Measurements from ENCODE around the gene METTL15. TPM values are rescaled to one million over a fixed set of nuclear protein-coding genes. Genes with fewer than 3 reads are reported as not detected.
A peak's percentile ranks its signal among the peaks of the same experiment; 100 is the strongest.
"Not testable (repeated sequence)": the region's sequence is repeated elsewhere in the genome, so short reads cannot be mapped to it uniquely, and the experiment has no call there.

The METTL15 gene
- total RNA-seq, 1 experiment from 2014 or later: 12.4 TPM

GRCh38 chr11:28176351-28176750 is 68.2 kb downstream of the METTL15 start:
- Histone ChIP-seq H3K4me1 (ENCODE audit: insufficient read depth, low read length) (peaks cover 7% of the 10 kb centered on the region; the same call in 1 of the 2 replicates), H4K20me1 (ENCODE audit: low read length) (no peaks in the 10 kb centered on the region), H3K9me3 (ENCODE audit: low read length) (no peaks in the 10 kb centered on the region), H3K27me3 (ENCODE audit: low read length) (no peaks in the 10 kb centered on the region), H3F3A (ENCODE audit: low read length, unreplicated experiment) (no peaks in the 10 kb centered on the region), H3K4me3 (ENCODE audit: low read length) (no peak overlapping the region), H3K9me2 (replicated peaks; ENCODE audit: low read length) (no peaks in the 10 kb centered on the region), H3K79me2 (ENCODE audit: low read length) (no peaks in the 10 kb centered on the region), H3K27ac (ENCODE audit: low read length) (no peak overlapping the region), H3K4me2 (ENCODE audit: low read length) (no peak overlapping the region), H2AFZ (ENCODE audit: low read length) (no peak overlapping the region), H3K36me3 (ENCODE audit: low read depth, low read length) (no peaks in the 10 kb centered on the region), H3K9ac (ENCODE audit: low read length) (no peak overlapping the region)
- no TSS peak for BruUV-seq (replicated peaks)
- intact Hi-C loops (cut with micrococcal nuclease): no loop called here
- peak; percentile 94 for ATAC-seq
- ChIA-PET CTCF (no interaction called here), POLR2A (ENCODE audit: unreplicated experiment) (interaction anchor here (0.5 kb wide), 1 partner anchor 64 kb away, joined by 16 read pairs; no protein-coding TSS in a partner anchor)
- DNase-seq: peak; percentile 71
- TF ChIP-seq EZH2 (IDR thresholded peaks at IDR 0.05; ENCODE audit: low read length, unreplicated experiment) (no peak), CTCF (conservative IDR thresholded peaks at IDR 0.05; ENCODE audit: low read depth, low read length) (no peak), EZH2phosphoT487 (IDR thresholded peaks at IDR 0.05; ENCODE audit: borderline replicate concordance, low read length) (no peak)

DNA sequence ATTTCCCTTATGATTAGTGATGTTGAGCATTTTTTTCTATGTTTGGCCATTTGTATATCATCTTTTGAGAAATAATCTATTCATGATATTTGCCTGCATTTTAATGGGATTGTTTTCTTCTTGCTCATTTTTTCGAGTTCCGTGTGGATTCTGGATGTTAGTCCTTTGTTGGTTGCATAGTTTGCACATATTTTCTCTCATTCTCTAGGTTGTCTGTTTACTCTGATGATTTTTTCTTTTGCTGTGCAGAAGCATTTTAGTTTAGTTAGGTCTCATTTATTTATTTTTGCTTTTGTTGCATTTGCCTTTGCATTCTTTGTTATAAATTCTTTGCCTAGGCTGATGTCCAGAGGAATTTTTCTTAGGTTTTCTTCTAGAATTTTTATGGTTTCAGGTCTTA is 87.3 kb downstream of the METTL15 start:
- H3K79me2 ChIP-seq (ENCODE audit: low read length): no peaks in the 10 kb centered on the region
- H2AFZ ChIP-seq (ENCODE audit: low read length): no peak overlapping the region
- no peaks in the 10 kb centered on the region for H3K9me2 ChIP-seq (replicated peaks; ENCODE audit: low read length)
- 0 out of 2 replicates have a peak, but pooled peaks cover 3% of the 10 kb centered on the region for H3K9me3 ChIP-seq (ENCODE audit: low read length)
- no peaks in the 10 kb centered on the region for H3F3A ChIP-seq (ENCODE audit: low read length, unreplicated experiment)
- BruUV-seq (replicated peaks): no TSS peak
- ATAC-seq: no peak
- no peaks in the 10 kb centered on the region for H3K4me1 ChIP-seq (ENCODE audit: insufficient read depth, low read length)
- no peak overlapping the region for H3K9ac ChIP-seq (ENCODE audit: low read length)
- no peaks in the 10 kb centered on the region for H4K20me1 ChIP-seq (ENCODE audit: low read length)
- H3K27ac ChIP-seq (ENCODE audit: low read length): no peak overlapping the region
- no peak overlapping the region for H3K4me3 ChIP-seq (ENCODE audit: low read length)
- no peak overlapping the region for H3K4me2 ChIP-seq (ENCODE audit: low read length)
- DNase-seq: no peak
- no peaks in the 10 kb centered on the region for H3K27me3 ChIP-seq (ENCODE audit: low read length)
- intact Hi-C loops (cut with micrococcal nuclease): no loop called here
- TF ChIP-seq EZH2 (IDR thresholded peaks at IDR 0.05; ENCODE audit: low read length, unreplicated experiment): no peak
- TF ChIP-seq EZH2phosphoT487 (IDR thresholded peaks at IDR 0.05; ENCODE audit: borderline replicate concordance, low read length): no peak
- no peak for TF ChIP-seq CTCF (conservative IDR thresholded peaks at IDR 0.05; ENCODE audit: low read depth, low read length)
- POLR2A ChIA-PET (ENCODE audit: unreplicated experiment): no interaction called here
- CTCF ChIA-PET: no interaction called here
- peaks cover 2% of the 10 kb centered on the region; the same call in 1 of the 2 replicates for H3K36me3 ChIP-seq (ENCODE audit: low read depth, low read length)

DNA sequence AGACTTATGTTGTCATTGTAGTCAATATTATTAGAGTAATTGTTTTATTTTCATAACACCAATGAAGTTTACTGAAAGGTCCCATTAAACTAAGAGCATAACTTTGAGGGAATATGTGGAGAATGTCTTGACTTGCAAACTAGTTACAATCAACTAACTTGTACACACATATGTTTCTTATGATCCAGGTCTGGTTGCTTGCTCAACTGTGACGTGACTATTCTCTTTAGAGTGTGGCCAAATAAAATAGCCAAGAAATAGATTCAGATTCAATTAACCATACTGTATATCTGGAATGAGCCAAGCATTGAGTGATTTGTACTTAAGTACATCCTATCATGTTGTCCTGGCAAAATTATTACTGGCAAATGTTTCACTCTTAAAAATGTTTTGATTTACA is 101.7 kb downstream of the METTL15 start:
- BruUV-seq (replicated peaks): no TSS peak
- POLR2A ChIA-PET (ENCODE audit: unreplicated experiment): no interaction called here
- no peak overlapping the region for H3K9ac ChIP-seq (ENCODE audit: low read length)

GRCh38 chr11:28222063-28222462 is 113.9 kb downstream of the METTL15 start:
- H3K4me2 ChIP-seq (ENCODE audit: low read length); H3K27me3 ChIP-seq (ENCODE audit: low read length); H3K4me3 ChIP-seq (ENCODE audit: low read length); intact Hi-C loops (cut with micrococcal nuclease); H3K27ac ChIP-seq (ENCODE audit: low read length); DNase-seq; H3K9ac ChIP-seq (ENCODE audit: low read length); BruUV-seq (replicated peaks); H3K79me2 ChIP-seq (ENCODE audit: low read length); H4K20me1 ChIP-seq (ENCODE audit: low read length); H3K9me2 ChIP-seq (replicated peaks; ENCODE audit: low read length); H3K4me1 ChIP-seq (ENCODE audit: insufficient read depth, low read length); CTCF ChIA-PET; H2AFZ ChIP-seq (ENCODE audit: low read length); POLR2A ChIA-PET (ENCODE audit: unreplicated experiment); H3F3A ChIP-seq (ENCODE audit: low read length, unreplicated experiment); H3K9me3 ChIP-seq (ENCODE audit: low read length); ATAC-seq; H3K36me3 ChIP-seq (ENCODE audit: low read depth, low read length): not testable (repeated sequence)

More for the DNA sequence above, 101.7 kb downstream of the METTL15 start:
- no peaks in the 10 kb centered on the region for H3K36me3 ChIP-seq (ENCODE audit: low read depth, low read length)
- ATAC-seq (no peak), DNase-seq (no peak)
- H3F3A ChIP-seq (ENCODE audit: low read length, unreplicated experiment): no peaks in the 10 kb centered on the region
- H4K20me1 ChIP-seq (ENCODE audit: low read length): no peaks in the 10 kb centered on the region
- TF ChIP-seq EZH2 (IDR thresholded peaks at IDR 0.05; ENCODE audit: low read length, unreplicated experiment) (no peak), CTCF (conservative IDR thresholded peaks at IDR 0.05; ENCODE audit: low read depth, low read length) (no peak), EZH2phosphoT487 (IDR thresholded peaks at IDR 0.05; ENCODE audit: borderline replicate concordance, low read length) (no peak)
- H3K27me3 ChIP-seq (ENCODE audit: low read length): no peaks in the 10 kb centered on the region
- no peaks in the 10 kb centered on the region for H3K9me2 ChIP-seq (replicated peaks; ENCODE audit: low read length)
- H3K4me2 ChIP-seq (ENCODE audit: low read length): no peak overlapping the region
- no peaks in the 10 kb centered on the region for H3K79me2 ChIP-seq (ENCODE audit: low read length)
- H3K4me1 ChIP-seq (ENCODE audit: insufficient read depth, low read length): no peaks in the 10 kb centered on the region
- CTCF ChIA-PET: no interaction called here
- no peak overlapping the region for H2AFZ ChIP-seq (ENCODE audit: low read length)
- no peak overlapping the region for H3K4me3 ChIP-seq (ENCODE audit: low read length)
- intact Hi-C loops (cut with micrococcal nuclease): no loop called here
- no peak overlapping the region for H3K27ac ChIP-seq (ENCODE audit: low read length)
- no peaks in the 10 kb centered on the region for H3K9me3 ChIP-seq (ENCODE audit: low read length)
